ENCODE data around the gene NEURL3. TPM values are rescaled to one million over a fixed set of nuclear protein-coding genes. Genes with fewer than 3 reads are reported as not detected.

NEURL3 gene
- total RNA-seq, 1 experiment from 2014 or later: not detected

GRCh38 chr2:96512341-96512740, 7.2 kb upstream of the NEURL3 start:
- Histone ChIP-seq H3K4me3 (no peak overlapping the region), H3K27ac (no peak overlapping the region), H3K36me3 (no peaks in the 10 kb centered on the region; the same call in 1 of the 2 replicates), H3K9me3 (replicated peaks) (no peaks in the 10 kb centered on the region; the same call in 1 of the 2 replicates), H3K27me3 (replicated peaks) (no peaks in the 10 kb centered on the region), H3K4me1 (replicated peaks) (peaks cover 11% of the 10 kb centered on the region)
- peak in 1 of 2 experiments; percentile 34 for DNase-seq (ENCODE audit: low read depth in 1 of 2, low spot score in 2 of 2)

GRCh38 chr2:96511851-96512250, 6.7 kb upstream of the NEURL3 start:
- Histone ChIP-seq H3K4me3 (no peak overlapping the region), H3K27ac (no peak overlapping the region), H3K27me3 (replicated peaks) (no peaks in the 10 kb centered on the region), H3K9me3 (replicated peaks) (no peaks in the 10 kb centered on the region), H3K36me3 (no peaks in the 10 kb centered on the region; the same call in 1 of the 2 replicates), H3K4me1 (replicated peaks) (peaks cover 11% of the 10 kb centered on the region)
- DNase-seq (ENCODE audit: low read depth in 1 of 2, low spot score in 2 of 2): peak in 1 of 2 experiments; percentile 29

- H3K27me3 ChIP-seq (replicated peaks): no peaks in the 10 kb centered on the region
- H3K27ac ChIP-seq: no peak overlapping the region
- H3K36me3 ChIP-seq: no peaks in the 10 kb centered on the region; the same call in 1 of the 2 replicates
- no peak overlapping the region for H3K4me3 ChIP-seq
- H3K9me3 ChIP-seq (replicated peaks): no peaks in the 10 kb centered on the region
- H3K4me1 ChIP-seq (replicated peaks): peaks cover 11% of the 10 kb centered on the region
- peak in 1 of 2 experiments; percentile 35 for DNase-seq (ENCODE audit: low read depth in 1 of 2, low spot score in 2 of 2)
These were observed 5.9 kb upstream of the NEURL3 start for GRCh38 chr2:96510931-96511595.

- no peak overlapping the region for H3K27ac ChIP-seq
- peaks cover 18% of the 10 kb centered on the region for H3K4me1 ChIP-seq (replicated peaks)
- H3K9me3 ChIP-seq (replicated peaks): no peaks in the 10 kb centered on the region
- no peaks in the 10 kb centered on the region; the same call in 1 of the 2 replicates for H3K36me3 ChIP-seq
- peak in 1 of 2 experiments; percentile 21 for DNase-seq (ENCODE audit: low read depth in 1 of 2, low spot score in 2 of 2)
- no peaks in the 10 kb centered on the region for H3K27me3 ChIP-seq (replicated peaks)
- no peak overlapping the region for H3K4me3 ChIP-seq
These were observed 4.7 kb upstream of the NEURL3 start for GRCh38 chr2:96509847-96510230.

GRCh38 chr2:96509114-96509846, 4.1 kb upstream of the NEURL3 start:
- Histone ChIP-seq H3K27me3 (replicated peaks) (no peaks in the 10 kb centered on the region), H3K36me3 (no peaks in the 10 kb centered on the region; the same call in 1 of the 2 replicates), H3K4me3 (no peak overlapping the region), H3K9me3 (replicated peaks) (no peaks in the 10 kb centered on the region), H3K27ac (no peak overlapping the region), H3K4me1 (replicated peaks) (peaks cover 18% of the 10 kb centered on the region)
- DNase-seq (ENCODE audit: low read depth in 1 of 2, low spot score in 2 of 2): peak; percentile 64 to 90

- Histone ChIP-seq H3K27me3 (replicated peaks) (no peaks in the 10 kb centered on the region), H3K36me3 (no peaks in the 10 kb centered on the region; the same call in 1 of the 2 replicates), H3K4me3 (no peak overlapping the region), H3K27ac (no peak overlapping the region), H3K4me1 (replicated peaks) (peaks cover 18% of the 10 kb centered on the region), H3K9me3 (replicated peaks) (no peaks in the 10 kb centered on the region)
- peak in 1 of 2 experiments; percentile 39 for DNase-seq (ENCODE audit: low read depth in 1 of 2, low spot score in 2 of 2)
These were observed 3.5 kb upstream of the NEURL3 start for GRCh38 chr2:96508521-96509113.

- Histone ChIP-seq H3K4me3 (no peak overlapping the region), H3K4me1 (replicated peaks) (peaks cover 18% of the 10 kb centered on the region), H3K36me3 (no peaks in the 10 kb centered on the region; the same call in 1 of the 2 replicates), H3K27me3 (replicated peaks) (no peaks in the 10 kb centered on the region), H3K9me3 (replicated peaks) (no peaks in the 10 kb centered on the region), H3K27ac (no peak overlapping the region)
- peak; percentile 66 to 70 for DNase-seq (ENCODE audit: low read depth in 1 of 2, low spot score in 2 of 2)
These were observed 2.9 kb upstream of the NEURL3 start for GRCh38 chr2:96507957-96508520.

GRCh38 chr2:96506907-96507240, 1.7 kb upstream of the NEURL3 start:
- no peaks in the 10 kb centered on the region for H3K27me3 ChIP-seq (replicated peaks)
- no peaks in the 10 kb centered on the region; the same call in 1 of the 2 replicates for H3K36me3 ChIP-seq
- no peak overlapping the region for H3K4me3 ChIP-seq
- H3K9me3 ChIP-seq (replicated peaks): no peaks in the 10 kb centered on the region
- no peak overlapping the region for H3K27ac ChIP-seq
- peaks cover 18% of the 10 kb centered on the region for H3K4me1 ChIP-seq (replicated peaks)
- peak in 1 of 2 experiments; percentile 27 for DNase-seq (ENCODE audit: low read depth in 1 of 2, low spot score in 2 of 2)

GRCh38 chr2:96506016-96506906, 1.1 kb upstream of the NEURL3 start:
- H3K4me1 ChIP-seq (replicated peaks): peaks cover 18% of the 10 kb centered on the region
- H3K36me3 ChIP-seq: no peaks in the 10 kb centered on the region; the same call in 1 of the 2 replicates
- no peak for DNase-seq (ENCODE audit: low read depth in 1 of 2, low spot score in 2 of 2)
- H3K4me3 ChIP-seq: no peak overlapping the region
- no peaks in the 10 kb centered on the region for H3K9me3 ChIP-seq (replicated peaks)
- H3K27me3 ChIP-seq (replicated peaks): no peaks in the 10 kb centered on the region
- no peak overlapping the region for H3K27ac ChIP-seq

- Histone ChIP-seq H3K4me1 (replicated peaks) (peaks cover 15% of the 10 kb centered on the region), H3K36me3 (no peaks in the 10 kb centered on the region), H3K4me3 (no peak overlapping the region), H3K27ac (no peak overlapping the region), H3K27me3 (replicated peaks) (peaks cover 17% of the 10 kb centered on the region), H3K9me3 (replicated peaks) (no peaks in the 10 kb centered on the region)
- DNase-seq (ENCODE audit: low read depth in 1 of 2, low spot score in 2 of 2): no peak
These were observed 1.4 kb downstream of the NEURL3 start for GRCh38 chr2:96503637-96504243.

GRCh38 chr2:96502891-96503636, 2.1 kb downstream of the NEURL3 start:
- Histone ChIP-seq H3K27me3 (replicated peaks) (peaks cover 17% of the 10 kb centered on the region), H3K4me1 (replicated peaks) (peaks cover 12% of the 10 kb centered on the region), H3K36me3 (no peaks in the 10 kb centered on the region), H3K9me3 (replicated peaks) (no peaks in the 10 kb centered on the region), H3K4me3 (no peak overlapping the region), H3K27ac (no peak overlapping the region)
- DNase-seq (ENCODE audit: low read depth in 1 of 2, low spot score in 2 of 2): no peak
